Ureter (tissue), 1 donor: Measurements from ENCODE around the gene VPS26C. TPM values are rescaled to one million over a fixed set of nuclear protein-coding genes. Genes with fewer than 3 reads are reported as not detected.
A peak's percentile ranks its signal among the peaks of the same experiment; 100 is the strongest.
"Not testable (repeated sequence)": the region's sequence is repeated elsewhere in the genome, so short reads cannot be mapped to it uniquely, and the experiment has no call there.

Experiments
- DNase-seq: peaks from one replicate; pipeline ENCODE4 v3.0.0-alpha.2; 2020; ENCODE audit warnings: low spot score
- total RNA-seq: library from RNA; stranded (reverse); gene quantifications from one replicate; pipeline ENCODE4 v1.2.4, GENCODE V29; 2023
- donor health status: DM: yes; HTN: yes; CAD: no.

Gene VPS26C
- total RNA-seq: 53.6 TPM

- DNase-seq: peak; percentile 99
Measured at GRCh38 chr21:37267269-37268185, at the start of gene VPS26C. Gene VPS26C, minus strand, starts transcription at chr21:37267334. Its CDS starts 40 bp downstream, at chr21:37267294.

GRCh38 chr21:37316072-37316471 lies 48.9 kb upstream of the VPS26C start:
- not testable (repeated sequence) for DNase-seq

GRCh38 chr21:37300114-37300751 lies 33.1 kb upstream of the VPS26C start:
- no peak for DNase-seq

- no peak for DNase-seq
Measured at GRCh38 chr21:37297364-37297763, 30.2 kb upstream of the VPS26C start.

- DNase-seq: no peak
Measured at GRCh38 chr21:37294679-37295078, 27.5 kb upstream of the VPS26C start.

- no peak for DNase-seq
Measured at GRCh38 chr21:37292941-37293340, 25.8 kb upstream of the VPS26C start.

- DNase-seq: no peak
Measured at GRCh38 chr21:37292041-37292440, 24.9 kb upstream of the VPS26C start.

- not testable (repeated sequence) for DNase-seq
Measured at GRCh38 chr21:37283191-37283710, 16.1 kb upstream of the VPS26C start.

GRCh38 chr21:37282602-37283001 lies 15.5 kb upstream of the VPS26C start:
- DNase-seq: not testable (repeated sequence)

- DNase-seq: no peak
Measured at GRCh38 chr21:37281993-37282392, 14.9 kb upstream of the VPS26C start.

GRCh38 chr21:37281579-37281978 lies 14.4 kb upstream of the VPS26C start:
- no peak for DNase-seq

- DNase-seq: not testable (repeated sequence)
Measured at GRCh38 chr21:37279271-37279670, 12.1 kb upstream of the VPS26C start.

- DNase-seq: no peak
Measured at GRCh38 chr21:37278199-37278598, 11.1 kb upstream of the VPS26C start.

- DNase-seq: no peak
Measured at GRCh38 chr21:37276377-37276776, 9.2 kb upstream of the VPS26C start.

GRCh38 chr21:37273911-37274690 lies 7.0 kb upstream of the VPS26C start:
- no peak for DNase-seq

- DNase-seq: no peak
Measured at GRCh38 chr21:37273440-37273839, 6.3 kb upstream of the VPS26C start.

GRCh38 chr21:37272897-37273296 lies 5.8 kb upstream of the VPS26C start:
- DNase-seq: no peak

GRCh38 chr21:37270576-37271365 lies 3.6 kb upstream of the VPS26C start:
- DNase-seq: no peak

GRCh38 chr21:37269481-37269880 lies 2.3 kb upstream of the VPS26C start:
- DNase-seq: no peak

- DNase-seq: no peak
Measured at GRCh38 chr21:37268186-37268503, 1.0 kb upstream of the VPS26C start.

- no peak for DNase-seq
Measured at GRCh38 chr21:37266515-37267221, 466 bp downstream of the VPS26C start.
